Measurements from ENCODE around the gene UBAP2L. TPM values are rescaled to one million over a fixed set of nuclear protein-coding genes. Genes with fewer than 3 reads are reported as not detected.

The UBAP2L gene
- total RNA-seq, 1 donor from 2014 or later: 101 TPM

GRCh38 chr1:154318386-154318785 is 97.6 kb downstream of the UBAP2L start:
- DNase-seq: no peak
- Histone ChIP-seq H3K4me1 (peaks cover 9% of the 10 kb centered on the region), H3K27me3 (ENCODE audit: low read depth) (no peaks in the 10 kb centered on the region), H3K9me3 (replicated peaks) (peaks cover 14% of the 10 kb centered on the region), H3K36me3 (no peaks in the 10 kb centered on the region), H3K4me3 (no peak overlapping the region), H3K27ac (replicated peaks) (no peak overlapping the region)
- no peak for TF ChIP-seq CTCF (IDR thresholded peaks at IDR 0.05; ENCODE audit: borderline replicate concordance)
- intact Hi-C loops (cut with micrococcal nuclease): no loop called here

Small RNA genes lying within 50 kb of the gene (microRNA-seq; reads per million reads assigned to microRNA genes)
- 1.9 reads per million for gene MIR190B

Other genes with a start within 250 kb of the UBAP2L start
- gene JTB, start 243.3 kb upstream of the UBAP2L start, total RNA-seq: 75.8 TPM
- gene RAB13, start 234.6 kb upstream of the UBAP2L start, total RNA-seq: 59.3 TPM
- gene RPS27, start 230.2 kb upstream of the UBAP2L start, total RNA-seq: 1,061 TPM
- gene NUP210L, start 65.9 kb upstream of the UBAP2L start, total RNA-seq: 0.30 TPM
- gene TPM3, start 28.9 kb upstream of the UBAP2L start, total RNA-seq: 161 TPM
- not detected for gene CFAP141, start 14.6 kb upstream of the UBAP2L start, total RNA-seq
- gene HAX1, start 51.7 kb downstream of the UBAP2L start, total RNA-seq: 178 TPM
- gene AQP10, start 100.1 kb downstream of the UBAP2L start, total RNA-seq: 0.16 TPM
- 11.8 TPM for gene ATP8B2, start 104.6 kb downstream of the UBAP2L start, total RNA-seq
- gene IL6R, start 184.4 kb downstream of the UBAP2L start, total RNA-seq: 10.5 TPM

Measured in left ventricle myocardium inferior (tissue), 1 donor.